Stimulated activated CD4-positive, alpha-beta T cell treated with anti-CD3 and anti-CD28 coated beads, Interleukin-1b, Interleukin-23, amount 100 ng/mL, for 4 hours (primary cell): Measurements from ENCODE around the gene FHIT.

Experiments
- DNase-seq, 2 donors: peaks; one replicate each; pipeline ENCODE4 v3.0.0-alpha.2; 2020; ENCODE audit warnings: low read depth in 2 of 2

FHIT gene

GRCh38 chr3:60414011-60414410 is 837.2 kb downstream of the FHIT start:
- no peak for DNase-seq

DNA sequence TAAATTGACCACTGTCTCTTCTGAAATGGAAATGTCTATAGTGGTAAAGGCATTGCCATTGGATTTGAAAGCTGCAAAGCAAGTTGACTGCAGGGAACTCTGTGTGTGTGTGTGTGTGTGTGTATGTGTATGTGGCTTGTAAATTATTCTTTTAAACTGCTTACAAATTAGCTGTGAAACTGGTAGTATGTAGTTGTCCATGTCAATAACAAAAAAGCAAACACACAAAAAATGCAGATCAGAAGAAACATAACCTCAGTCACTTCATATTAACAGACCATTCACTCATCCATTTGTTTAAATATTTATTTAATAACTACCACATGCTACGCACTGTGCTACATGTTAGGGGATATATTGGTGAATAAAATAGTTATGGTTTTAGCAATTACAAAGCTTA is 837.7 kb downstream of the FHIT start:
- no peak for DNase-seq

GRCh38 chr3:60403866-60404265 is 847.4 kb downstream of the FHIT start:
- DNase-seq: no peak

DNA sequence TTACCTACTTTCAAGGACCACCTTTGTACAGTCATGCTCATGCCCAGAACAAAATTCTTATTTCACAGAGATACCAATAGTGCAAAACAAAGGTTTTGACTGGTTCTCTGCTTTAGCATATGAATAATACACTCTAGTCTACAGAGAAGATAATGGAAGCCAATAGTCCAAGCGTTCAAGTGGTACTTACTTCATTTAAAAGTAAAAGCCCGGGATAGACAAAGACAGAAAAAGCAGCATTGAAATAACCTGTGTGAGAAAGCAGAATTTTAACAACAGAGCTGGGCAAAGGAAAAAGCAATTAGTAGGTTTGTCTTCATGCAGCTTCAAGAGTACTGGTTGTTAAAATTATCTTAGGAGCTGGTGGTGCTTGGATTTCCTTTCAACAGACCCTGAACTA is 848.3 kb downstream of the FHIT start:
- no peak for DNase-seq

- DNase-seq: no peak
Observed at GRCh38 chr3:60399861-60400845, 851.1 kb downstream of the FHIT start.

DNA sequence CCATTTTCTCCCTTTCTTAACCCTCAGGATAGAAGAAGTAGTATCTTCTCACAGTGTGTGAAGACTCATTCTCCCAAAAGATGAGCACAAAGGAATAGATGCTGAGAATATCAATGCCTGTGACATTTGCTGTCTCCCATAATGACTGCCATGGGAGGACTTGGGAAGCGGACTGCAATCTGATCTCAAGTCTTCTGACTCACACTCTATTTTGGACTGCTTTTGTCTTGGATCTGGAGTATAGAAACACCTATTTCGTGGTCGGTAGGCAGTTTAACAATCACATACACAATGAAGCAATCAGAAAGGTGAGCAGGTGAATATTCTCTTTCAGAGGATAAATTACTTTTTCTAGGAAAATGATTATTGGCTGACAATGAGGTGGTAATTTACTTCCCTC is 852.0 kb downstream of the FHIT start:
- DNase-seq: no peak

DNA sequence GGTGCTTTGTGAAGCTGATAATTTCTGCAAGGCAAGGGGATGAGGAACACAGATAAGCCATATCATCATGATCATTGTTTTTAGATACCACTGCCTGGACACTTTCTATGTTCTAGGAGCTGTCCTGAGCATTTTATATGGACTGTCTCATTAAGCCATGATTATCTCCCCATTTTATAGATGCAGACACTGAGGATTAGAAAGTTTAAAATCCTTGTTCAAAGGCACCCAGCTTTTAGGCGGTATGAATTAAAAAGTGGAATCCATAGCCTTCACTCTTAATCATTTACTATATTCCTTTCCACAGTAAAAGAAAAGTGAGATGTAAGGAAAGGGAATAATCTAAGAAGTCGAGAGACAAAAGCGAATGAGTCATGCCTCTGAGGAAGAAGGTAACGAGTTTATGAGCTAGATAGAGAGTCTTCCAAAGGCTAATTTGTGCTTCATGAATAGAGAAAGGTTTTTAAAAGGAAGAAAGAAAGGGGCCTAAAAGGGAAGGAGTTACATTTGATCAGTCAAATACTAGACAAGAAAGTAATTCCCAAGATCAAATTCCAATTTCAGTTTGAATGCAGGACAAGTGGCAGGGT is 856.0 kb downstream of the FHIT start:
- DNase-seq: no peak

DNA sequence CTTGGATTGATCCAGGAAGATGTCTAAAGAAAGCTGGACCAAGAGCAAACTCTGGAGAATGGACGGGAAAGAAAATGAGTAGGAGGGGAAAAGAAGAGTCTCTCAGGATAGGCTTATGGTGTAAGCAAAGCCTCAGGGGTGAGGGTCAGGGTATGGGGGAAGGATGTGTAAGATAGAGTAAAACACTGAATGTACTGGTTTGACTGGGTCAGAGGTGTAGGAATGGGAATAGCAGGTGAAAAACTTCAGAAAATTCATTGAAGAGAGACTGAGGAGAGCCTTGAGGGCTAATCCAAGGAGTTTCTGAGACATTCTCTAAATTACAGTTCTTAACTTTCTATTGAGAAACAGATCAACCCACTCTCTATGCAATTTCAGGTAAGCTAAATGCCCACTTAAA is 857.3 kb downstream of the FHIT start:
- no peak for DNase-seq

DNA sequence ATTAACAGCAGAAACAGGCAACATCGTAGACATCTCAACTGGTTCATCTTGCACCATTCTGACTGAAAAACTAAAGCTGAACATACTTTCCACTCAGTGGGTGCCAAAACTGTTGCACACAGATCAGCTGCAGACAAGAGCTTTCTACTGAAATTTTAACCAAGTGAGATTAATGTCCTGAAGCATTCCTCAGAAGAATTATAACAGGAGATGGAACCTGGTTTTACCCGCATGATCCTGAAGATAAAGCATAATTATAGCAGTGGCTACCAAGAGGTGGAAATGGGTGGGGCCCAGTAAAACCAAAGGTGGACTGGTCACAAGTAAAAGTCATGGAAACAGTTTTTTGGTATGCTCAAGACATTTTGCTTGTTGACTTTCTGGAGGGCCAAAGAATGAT is 858.8 kb downstream of the FHIT start:
- no peak for DNase-seq

GRCh38 chr3:60391292-60391691 is 860.0 kb downstream of the FHIT start:
- DNase-seq: no peak

- no peak for DNase-seq
Observed at GRCh38 chr3:60388731-60389130, 862.5 kb downstream of the FHIT start.

GRCh38 chr3:60386306-60386705 is 864.9 kb downstream of the FHIT start:
- no peak for DNase-seq

GRCh38 chr3:60384341-60384740 is 866.9 kb downstream of the FHIT start:
- no peak for DNase-seq

GRCh38 chr3:60383345-60383744 is 867.9 kb downstream of the FHIT start:
- DNase-seq: no peak

GRCh38 chr3:60366486-60366885 is 884.8 kb downstream of the FHIT start:
- no peak for DNase-seq

DNA sequence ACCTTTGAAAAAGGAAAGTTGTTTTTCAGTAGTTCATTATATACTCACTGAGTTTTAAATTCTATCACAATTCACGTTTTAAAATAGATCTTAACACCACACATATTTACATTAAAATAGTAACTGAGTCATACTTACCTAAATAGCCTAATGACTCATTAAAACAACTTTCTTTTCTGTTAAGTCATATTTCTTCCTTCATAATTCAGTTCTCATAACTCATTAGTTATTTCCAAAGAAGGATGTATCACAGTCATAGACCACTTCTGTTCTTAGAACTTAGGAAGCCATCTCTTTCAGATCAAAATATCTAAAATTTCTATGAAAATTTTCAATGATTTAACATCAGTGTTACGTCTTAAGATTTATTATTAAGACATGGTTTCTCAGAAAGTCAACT is 885.9 kb downstream of the FHIT start:
- no peak for DNase-seq

- no peak for DNase-seq
Observed at GRCh38 chr3:60364475-60364874, 886.8 kb downstream of the FHIT start.

GRCh38 chr3:60363817-60364216 is 887.4 kb downstream of the FHIT start:
- DNase-seq: no peak

GRCh38 chr3:60355825-60356224 is 895.4 kb downstream of the FHIT start:
- DNase-seq: no peak

GRCh38 chr3:60351481-60351880 is 899.8 kb downstream of the FHIT start:
- DNase-seq: no peak

GRCh38 chr3:60344340-60344739 is 906.9 kb downstream of the FHIT start:
- DNase-seq: no peak

GRCh38 chr3:60343831-60344230 is 907.4 kb downstream of the FHIT start:
- DNase-seq: no peak

GRCh38 chr3:60339304-60339703 is 911.9 kb downstream of the FHIT start:
- no peak for DNase-seq
